Calu3 (cell line): Measurements from ENCODE around the gene MBNL2. TPM values are rescaled to one million over a fixed set of nuclear protein-coding genes. Genes with fewer than 3 reads are reported as not detected.

Experiments used
- BruUV-seq: library from RNA; stranded (reverse); fragments of 400-500 nt; replicated peaks from 2 replicates; lab custom pipeline; 2021; lab: Mats Ljungman, UMichigan
- CTCF ChIA-PET: fragments of 300-600 bp; sonication (Branson Sonifier 250); formaldehyde crosslinking; loops from one replicate; lab custom pipeline; 2022; ENCODE audit warnings: antibody characterized with exemption; lab: Charles Lee
- DNase-seq: peaks from one replicate; pipeline ENCODE4 v3.0.0; 2022
- H3K27ac Mint-ChIP-seq: one replicate; pipeline ENCODE4 v1.8.0; 2022; ENCODE audit warnings: mixed read lengths; ENCODE audit not compliant: unreplicated experiment
- H3K27me3 Mint-ChIP-seq: one replicate; pipeline ENCODE4 v1.8.0; 2022; ENCODE audit warnings: mixed read lengths; ENCODE audit not compliant: unreplicated experiment
- H3K36me3 Mint-ChIP-seq: one replicate; pipeline ENCODE4 v1.8.0; 2022; ENCODE audit warnings: mild to moderate bottlenecking, moderate library complexity, mixed read lengths; ENCODE audit not compliant: insufficient read depth, unreplicated experiment
- H3K4me1 Mint-ChIP-seq: one replicate; pipeline ENCODE4 v1.8.0; 2022; ENCODE audit warnings: mild to moderate bottlenecking, low read depth, mixed read lengths; ENCODE audit not compliant: unreplicated experiment
- H3K4me3 Mint-ChIP-seq: one replicate; pipeline ENCODE4 v1.8.0; 2022; ENCODE audit warnings: mild to moderate bottlenecking, low read depth, moderate library complexity, mixed read lengths; ENCODE audit not compliant: unreplicated experiment
- H3K9me3 Mint-ChIP-seq: one replicate; pipeline ENCODE4 v1.8.0; 2022; ENCODE audit warnings: low read depth, mixed read lengths; ENCODE audit not compliant: unreplicated experiment
- intact Hi-C: fragments of 100-400 bp; cut with micrococcal nuclease; formaldehyde crosslinking; loops from one replicate; pipeline ENCODE4 v1.10.0; 2022; ENCODE audit not compliant: unreplicated experiment
- total RNA-seq: library from RNA; stranded (reverse); gene quantifications from 2 replicates; pipeline ENCODE4 v1.2.3, GENCODE V29; 2022
- TF ChIP-seq, protein P1 (sequence below): fragments of 200-600 bp; IDR thresholded peaks from one replicate; pipeline ENCODE4 v1.8.0; 2022; ENCODE audit warnings: antibody characterized with exemption; ENCODE audit not compliant: unreplicated experiment

The MBNL2 gene
- total RNA-seq, 1 experiment from 2014 or later, result 37.1 TPM

DNA sequence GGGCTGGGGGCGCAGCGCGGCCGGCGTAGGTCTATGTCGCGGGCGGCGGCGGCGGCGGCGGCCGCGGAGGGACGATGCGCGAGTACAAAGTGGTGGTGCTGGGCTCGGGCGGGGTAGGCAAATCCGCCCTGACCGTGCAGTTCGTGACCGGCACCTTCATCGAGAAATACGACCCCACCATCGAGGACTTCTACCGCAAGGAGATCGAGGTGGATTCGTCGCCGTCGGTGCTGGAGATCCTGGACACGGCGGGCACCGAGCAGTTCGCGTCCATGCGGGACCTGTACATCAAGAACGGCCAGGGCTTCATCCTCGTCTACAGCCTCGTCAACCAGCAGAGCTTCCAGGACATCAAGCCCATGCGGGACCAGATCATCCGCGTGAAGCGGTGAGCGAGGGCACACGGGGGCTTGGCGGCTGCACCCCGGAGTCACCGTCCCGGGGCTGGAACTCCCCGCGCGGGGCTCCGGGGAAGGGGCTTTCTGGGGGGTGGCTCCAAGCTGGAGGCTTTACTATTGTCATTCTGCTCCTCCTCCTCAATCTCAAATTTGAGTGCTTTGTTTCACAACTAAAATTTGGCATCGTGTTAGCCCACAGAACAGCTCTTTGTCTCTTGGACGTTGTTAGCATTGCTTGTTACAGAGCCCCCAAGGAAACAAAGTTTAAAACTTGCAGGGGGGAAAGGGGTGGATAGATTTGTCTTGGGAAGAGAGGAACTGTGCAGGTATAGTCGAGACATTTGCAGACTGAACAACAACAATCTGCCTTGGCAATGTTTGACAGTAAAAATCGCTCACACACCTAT, 212.5 kb downstream of the MBNL2 start:
- Mint-ChIP-seq H3K27me3 (no peaks in the 10 kb centered on the region), H3K36me3 (peaks cover 24% of the 10 kb centered on the region), H3K9me3 (no peaks in the 10 kb centered on the region), H3K4me3 (peak overlapping the region; percentile 87), H3K4me1 (no peaks in the 10 kb centered on the region), H3K27ac (no peak overlapping the region)
- TF ChIP-seq, protein P1, sequence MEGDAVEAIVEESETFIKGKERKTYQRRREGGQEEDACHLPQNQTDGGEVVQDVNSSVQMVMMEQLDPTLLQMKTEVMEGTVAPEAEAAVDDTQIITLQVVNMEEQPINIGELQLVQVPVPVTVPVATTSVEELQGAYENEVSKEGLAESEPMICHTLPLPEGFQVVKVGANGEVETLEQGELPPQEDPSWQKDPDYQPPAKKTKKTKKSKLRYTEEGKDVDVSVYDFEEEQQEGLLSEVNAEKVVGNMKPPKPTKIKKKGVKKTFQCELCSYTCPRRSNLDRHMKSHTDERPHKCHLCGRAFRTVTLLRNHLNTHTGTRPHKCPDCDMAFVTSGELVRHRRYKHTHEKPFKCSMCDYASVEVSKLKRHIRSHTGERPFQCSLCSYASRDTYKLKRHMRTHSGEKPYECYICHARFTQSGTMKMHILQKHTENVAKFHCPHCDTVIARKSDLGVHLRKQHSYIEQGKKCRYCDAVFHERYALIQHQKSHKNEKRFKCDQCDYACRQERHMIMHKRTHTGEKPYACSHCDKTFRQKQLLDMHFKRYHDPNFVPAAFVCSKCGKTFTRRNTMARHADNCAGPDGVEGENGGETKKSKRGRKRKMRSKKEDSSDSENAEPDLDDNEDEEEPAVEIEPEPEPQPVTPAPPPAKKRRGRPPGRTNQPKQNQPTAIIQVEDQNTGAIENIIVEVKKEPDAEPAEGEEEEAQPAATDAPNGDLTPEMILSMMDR, result no peak
- intact Hi-C loops, result no loop called here
- CTCF ChIA-PET, result interaction anchor here (0.6 kb wide), 1 partner anchor 53 kb away, joined by 8 read pairs; no protein-coding TSS in a partner anchor
- no TSS peak for BruUV-seq
- DNase-seq, result peak; percentile 0

DNA sequence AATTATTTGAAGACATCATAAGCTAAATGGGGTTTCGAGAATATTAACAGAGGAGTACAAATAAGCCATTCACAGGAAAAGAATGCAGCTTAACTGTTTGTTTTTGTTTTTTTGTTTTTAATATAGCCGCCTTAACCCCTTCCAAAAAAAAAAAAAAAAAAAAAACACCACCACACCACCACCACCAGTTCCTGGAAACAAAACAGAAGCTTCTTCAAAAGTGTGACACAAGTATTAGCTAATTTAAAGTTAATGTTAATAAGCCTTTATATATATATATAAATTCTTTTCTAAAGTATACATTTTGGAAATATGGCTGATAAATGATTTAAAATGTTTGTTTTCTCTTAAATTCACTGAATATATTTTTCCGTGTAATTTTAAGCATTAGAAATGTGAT, 213.2 kb downstream of the MBNL2 start:
- BruUV-seq, result no TSS peak
- intact Hi-C loops, result no loop called here
- no peak overlapping the region for H3K27ac Mint-ChIP-seq
- peak overlapping the region; percentile 87 for H3K4me3 Mint-ChIP-seq
- TF ChIP-seq, protein P1, result no peak
- H3K36me3 Mint-ChIP-seq, result peaks cover 24% of the 10 kb centered on the region
- DNase-seq, result no peak
- H3K4me1 Mint-ChIP-seq, result no peaks in the 10 kb centered on the region
- no peaks in the 10 kb centered on the region for H3K27me3 Mint-ChIP-seq
- CTCF ChIA-PET, result interaction anchor here (0.6 to 0.7 kb wide), 2 partner anchors 21 to 53 kb away, joined by 8 to 9 read pairs; no protein-coding TSS in a partner anchor
- H3K9me3 Mint-ChIP-seq, result no peaks in the 10 kb centered on the region

DNA sequence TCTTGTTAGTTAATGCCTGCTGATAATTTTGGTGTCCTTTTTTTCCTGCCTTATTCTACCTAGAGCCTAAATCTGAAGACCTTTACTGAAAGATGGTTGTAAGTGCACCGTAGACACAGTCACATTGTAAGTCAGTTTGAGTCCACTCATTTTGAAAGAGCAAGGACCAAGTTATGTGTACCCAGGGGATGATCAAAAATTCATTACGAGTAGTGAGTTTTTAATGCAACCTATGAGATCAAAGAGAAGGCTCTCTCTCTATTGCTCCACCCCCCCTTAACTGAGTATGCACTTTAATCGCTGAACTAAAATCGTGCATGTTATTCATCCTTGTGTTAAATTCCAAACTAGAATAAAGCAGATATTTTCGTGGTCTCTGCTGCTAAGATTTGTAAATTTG, 213.7 kb downstream of the MBNL2 start:
- Mint-ChIP-seq H3K4me1 (no peaks in the 10 kb centered on the region), H3K36me3 (peaks cover 24% of the 10 kb centered on the region), H3K9me3 (no peaks in the 10 kb centered on the region), H3K4me3 (no peak overlapping the region), H3K27me3 (no peaks in the 10 kb centered on the region), H3K27ac (no peak overlapping the region)
- TF ChIP-seq, protein P1, result no peak
- no peak for DNase-seq
- CTCF ChIA-PET, result interaction anchor here (0.7 kb wide), 1 partner anchor 20 kb away, joined by 9 read pairs; no protein-coding TSS in a partner anchor
- TSS peak; percentile 30 for BruUV-seq
- intact Hi-C loops, result no loop called here

DNA sequence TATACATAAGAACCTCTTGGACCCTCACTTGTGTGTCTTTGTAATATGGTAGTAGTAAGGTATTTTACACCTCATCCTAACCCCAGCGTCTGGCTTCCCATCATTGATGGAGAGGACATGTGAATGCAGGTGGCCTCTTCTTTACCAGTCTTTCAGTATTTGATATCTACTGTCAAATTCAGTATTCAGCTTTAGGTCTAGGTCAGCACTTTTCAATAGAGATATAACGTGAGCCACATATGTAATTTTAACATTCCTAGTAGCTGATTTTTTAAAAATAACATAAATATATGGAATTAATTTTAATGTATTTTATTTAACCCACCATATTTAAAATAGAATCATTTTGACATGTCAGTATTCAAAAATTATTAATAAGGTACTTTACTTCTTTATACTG, 214.7 kb downstream of the MBNL2 start:
- DNase-seq, result no peak
- H3K27me3 Mint-ChIP-seq, result no peaks in the 10 kb centered on the region
- TF ChIP-seq, protein P1, result no peak
- H3K27ac Mint-ChIP-seq, result no peak overlapping the region
- H3K4me3 Mint-ChIP-seq, result no peak overlapping the region
- no TSS peak for BruUV-seq
- intact Hi-C loops, result no loop called here
- no peaks in the 10 kb centered on the region for H3K9me3 Mint-ChIP-seq
- CTCF ChIA-PET, result no interaction called here
- no peaks in the 10 kb centered on the region for H3K4me1 Mint-ChIP-seq
- H3K36me3 Mint-ChIP-seq, result peaks cover 24% of the 10 kb centered on the region
